Heart left ventricle (tissue), 13 donors: Measurements from ENCODE around the gene CKLF.

Experiments used
- CTCF ChIP-seq, 12 donors: fragments of 200-600 bp; sonication (generic) in 4 of 12; IDR thresholded peaks; one replicate each; pipeline versions ENCODE4 v1.5.0 to v1.8.0; 2018 to 2022; ENCODE audit warnings: antibody characterized with exemption in 12 of 12, mild to moderate bottlenecking in 5 of 12
- POLR2A ChIP-seq, 2 donors: fragments of 450-650 bp; IDR thresholded peaks; one replicate each; pipeline ENCODE4 v1.6.1; 2017; ENCODE audit warnings: antibody characterized with exemption in 2 of 2, mild to moderate bottlenecking in 2 of 2, moderate library complexity in 2 of 2
- donor health status: ischemic (EF 13 %, LVEDD 7.1; RV severe dilation, severe dysfunction).
- donor health status: DM: no; HTN: yes; CAD: no.
- donor health status: DM: no; HTN: no; CAD: no.
- donor health status: ischemic (EF 25% LVEDD 6.9; RV normal size, moderate dysfunction).
- donor health status: ischemic (EF 25% LVEDD 5.7; RV mildly dilated, moderate dysfunction).
- donor health status: ischemic (EF 35%, LVEDD 5.7; RV mildly dilated, moderate dysfunction).
- donor health status: nonischemic (EF 11% LVEDD 7.7; RV severe dilation, severe dysfunction).
- donor health status: DM: yes; HTN: yes; CAD: no.
- donor health status: PGD.
- donor health status: ischemic (EF 29% LVEDD 5.4; RV normal size, mild dysfunction).
- donor health status: nonischemic (EF 23%, LVEDD 6.1; RV moderate dilation, normal function).

GRCh38 chr16:66569827-66570405 lies 17.5 kb downstream of the CKLF start:
- TF ChIP-seq CTCF (IDR thresholded peaks at IDR 0.05) (no peak), POLR2A (IDR thresholded peaks at IDR 0.05) (no peak)
